HFFc6 (cell line): Measurements from ENCODE around the gene NEGR1. TPM values are rescaled to one million over a fixed set of nuclear protein-coding genes. Genes with fewer than 3 reads are reported as not detected.

Experiments
- DNase-seq: peaks from one replicate; pipeline ENCODE4 v3.0.0-alpha.2; 2018
- H3K27ac Mint-ChIP-seq: 2 replicates; pipeline ENCODE4 v1.8.0; 2020; ENCODE audit warnings: mild to moderate bottlenecking, mixed read lengths
- H3K27me3 Mint-ChIP-seq: 2 replicates; pipeline ENCODE4 v1.8.0; 2021; ENCODE audit warnings: mild to moderate bottlenecking, moderate library complexity, mixed read lengths; ENCODE audit not compliant: insufficient read depth
- H3K36me3 Mint-ChIP-seq: 2 replicates; pipeline ENCODE4 v1.8.0; 2021; ENCODE audit warnings: low read depth, mixed read lengths
- H3K4me1 Mint-ChIP-seq: 2 replicates; pipeline ENCODE4 v1.8.0; 2020; ENCODE audit warnings: low read depth, mixed read lengths
- H3K4me3 Mint-ChIP-seq: 2 replicates; pipeline ENCODE4 v1.8.0; 2020; ENCODE audit warnings: mild to moderate bottlenecking, moderate library complexity, mixed read lengths
- H3K9me3 Mint-ChIP-seq: 2 replicates; pipeline ENCODE4 v1.8.0; 2020; ENCODE audit warnings: mild to moderate bottlenecking, mixed read lengths
- CTCF ChIP-seq: fragments of 200-600 bp; sonication (generic); IDR thresholded peaks from 2 replicates; pipeline ENCODE4 v1.5.0; 2021; ENCODE audit warnings: antibody characterized with exemption, mild to moderate bottlenecking
- total RNA-seq, 6 experiments: library from RNA; stranded (reverse); fragmentation: NEBNext Ultra II Directional; extraction: Animal tissue kit (Norgen Biotek cat#: 25700); gene quantifications; 2 replicates in 1 of 6; 3 replicates in 5 of 6; pipeline ENCODE4 v1.2.3, GENCODE V29; 2021

NEGR1 gene
- total RNA-seq, 6 experiments from 2014 or later = 52.8 to 67.6 (median 64.6) TPM

DNA sequence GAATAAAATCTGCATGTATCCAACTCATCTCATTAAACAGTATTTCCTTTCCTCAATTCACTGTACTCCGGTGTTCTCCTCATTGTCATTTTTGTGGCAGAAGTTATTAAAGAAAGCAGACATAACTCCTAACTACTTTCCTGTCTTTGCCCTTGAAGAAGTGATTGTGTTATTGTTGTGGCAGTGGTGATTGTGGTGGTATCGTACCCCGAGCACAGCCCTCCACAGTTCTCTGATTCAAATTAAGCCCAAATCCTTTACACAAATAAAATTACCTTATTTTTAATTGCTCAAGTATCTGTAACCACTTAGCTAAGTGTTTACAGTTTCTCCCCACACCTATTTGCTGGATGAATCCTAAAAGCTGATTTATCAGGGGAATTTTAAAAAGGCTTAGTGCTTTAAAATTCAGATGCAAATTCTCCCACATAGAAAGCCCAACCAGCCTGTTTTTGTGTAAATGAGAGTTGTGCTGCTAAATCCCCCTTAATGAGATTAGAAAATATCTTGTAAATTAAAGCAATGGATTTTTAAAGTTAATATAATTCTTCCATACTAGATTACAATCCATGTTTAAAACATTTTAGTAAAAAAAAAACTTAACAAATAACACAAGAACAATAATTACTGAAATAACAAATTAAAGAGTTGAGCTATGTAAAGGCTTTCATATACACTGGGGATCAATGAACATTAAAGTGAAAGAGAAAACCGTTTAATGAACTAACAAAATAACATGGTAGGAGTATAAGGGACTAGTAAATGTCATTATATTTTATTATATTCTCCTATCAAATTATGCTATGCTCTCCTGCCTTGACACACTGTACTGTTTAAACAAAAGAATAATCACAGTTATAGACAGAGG lies 259.0 kb downstream of the NEGR1 start:
- H3K4me3 Mint-ChIP-seq = no peak overlapping the region
- no peak for DNase-seq
- no peaks in the 10 kb centered on the region for H3K9me3 Mint-ChIP-seq
- no peaks in the 10 kb centered on the region for H3K27me3 Mint-ChIP-seq
- no peaks in the 10 kb centered on the region for H3K36me3 Mint-ChIP-seq
- H3K27ac Mint-ChIP-seq = no peak overlapping the region
- TF ChIP-seq CTCF = no peak
- no peaks in the 10 kb centered on the region for H3K4me1 Mint-ChIP-seq

DNA sequence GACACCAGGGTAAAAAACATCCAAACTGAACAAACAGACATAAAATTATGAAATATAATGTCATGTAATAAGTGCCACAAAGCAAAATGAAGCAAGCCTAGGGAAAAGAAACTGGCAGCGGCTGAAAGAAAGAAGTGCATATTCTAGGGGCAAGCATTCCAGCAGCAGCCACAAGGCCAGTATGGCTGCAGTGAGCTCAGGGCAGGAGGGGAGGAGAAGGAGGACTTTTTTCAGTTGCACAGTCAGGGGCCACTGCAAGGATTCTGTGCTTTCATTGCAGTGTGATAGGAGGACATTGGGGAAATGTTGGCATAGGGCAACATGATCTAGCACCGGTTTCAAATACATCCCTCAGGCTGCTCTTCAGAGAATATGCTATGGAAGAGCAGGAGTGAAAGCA lies 263.8 kb downstream of the NEGR1 start:
- Mint-ChIP-seq H3K9me3 (no peaks in the 10 kb centered on the region), H3K4me1 (no peaks in the 10 kb centered on the region), H3K27ac (no peak overlapping the region), H3K36me3 (no peaks in the 10 kb centered on the region), H3K4me3 (no peak overlapping the region), H3K27me3 (no peaks in the 10 kb centered on the region)
- TF ChIP-seq CTCF = no peak
- DNase-seq = no peak

GRCh38 chr1:72015006-72015405 lies 267.3 kb downstream of the NEGR1 start:
- H3K4me3 Mint-ChIP-seq = no peak overlapping the region
- no peaks in the 10 kb centered on the region for H3K36me3 Mint-ChIP-seq
- no peak overlapping the region for H3K27ac Mint-ChIP-seq
- no peaks in the 10 kb centered on the region for H3K9me3 Mint-ChIP-seq
- no peak for TF ChIP-seq CTCF
- H3K4me1 Mint-ChIP-seq = peaks cover 1% of the 10 kb centered on the region; the same call in 1 of the 2 replicates
- no peak for DNase-seq
- H3K27me3 Mint-ChIP-seq = no peaks in the 10 kb centered on the region

- H3K4me3 Mint-ChIP-seq = no peak overlapping the region
- H3K4me1 Mint-ChIP-seq = peaks cover 6% of the 10 kb centered on the region; the same call in 1 of the 2 replicates
- H3K27me3 Mint-ChIP-seq = no peaks in the 10 kb centered on the region
- TF ChIP-seq CTCF = no peak
- H3K27ac Mint-ChIP-seq = no peak overlapping the region
- no peaks in the 10 kb centered on the region for H3K9me3 Mint-ChIP-seq
- DNase-seq = no peak
- H3K36me3 Mint-ChIP-seq = no peaks in the 10 kb centered on the region
These were observed 269.2 kb downstream of the NEGR1 start for GRCh38 chr1:72013161-72013560.

- TF ChIP-seq CTCF = no peak
These were observed 270.6 kb downstream of the NEGR1 start for GRCh38 chr1:72011721-72012120.

More at GRCh38 chr1:72011721-72012120, 270.6 kb downstream of the NEGR1 start:
- Mint-ChIP-seq H3K4me3 (no peak overlapping the region), H3K36me3 (no peaks in the 10 kb centered on the region), H3K4me1 (peaks cover 13% of the 10 kb centered on the region), H3K27ac (no peak overlapping the region), H3K9me3 (no peaks in the 10 kb centered on the region), H3K27me3 (no peaks in the 10 kb centered on the region)
- DNase-seq = no peak
